Measurements from ENCODE around the gene DAAM2. TPM values are rescaled to one million over a fixed set of nuclear protein-coding genes. Genes with fewer than 3 reads are reported as not detected.

The DAAM2 gene
- polyA plus RNA-seq (0.01 TPM in 1 of 3 replicates, not detected in the others), polyA minus RNA-seq (not detected in 3 replicates)
- polyA plus RNA-seq (2011; ENCODE audit: low read depth), result not detected
- polyA plus RNA-seq (2011; cell fraction: cytosol; rRNA removed), result 0.02 TPM in 1 of 2 replicates, not detected in the other
- 0.13 TPM in 1 of 2 replicates, not detected in the other for polyA plus RNA-seq (2011; cell fraction: nucleus; rRNA removed)
- 0.04 TPM in 1 of 2 replicates, not detected in the other for polyA plus RNA-seq (2012; ENCODE audit: low replicate concordance)
- polyA minus RNA-seq (2011; cell fraction: cytosol; rRNA and poly(A)+ RNA removed), result not detected
- not detected in 2 replicates for polyA minus RNA-seq (2011; cell fraction: nucleus; rRNA and poly(A)+ RNA removed)

DNA sequence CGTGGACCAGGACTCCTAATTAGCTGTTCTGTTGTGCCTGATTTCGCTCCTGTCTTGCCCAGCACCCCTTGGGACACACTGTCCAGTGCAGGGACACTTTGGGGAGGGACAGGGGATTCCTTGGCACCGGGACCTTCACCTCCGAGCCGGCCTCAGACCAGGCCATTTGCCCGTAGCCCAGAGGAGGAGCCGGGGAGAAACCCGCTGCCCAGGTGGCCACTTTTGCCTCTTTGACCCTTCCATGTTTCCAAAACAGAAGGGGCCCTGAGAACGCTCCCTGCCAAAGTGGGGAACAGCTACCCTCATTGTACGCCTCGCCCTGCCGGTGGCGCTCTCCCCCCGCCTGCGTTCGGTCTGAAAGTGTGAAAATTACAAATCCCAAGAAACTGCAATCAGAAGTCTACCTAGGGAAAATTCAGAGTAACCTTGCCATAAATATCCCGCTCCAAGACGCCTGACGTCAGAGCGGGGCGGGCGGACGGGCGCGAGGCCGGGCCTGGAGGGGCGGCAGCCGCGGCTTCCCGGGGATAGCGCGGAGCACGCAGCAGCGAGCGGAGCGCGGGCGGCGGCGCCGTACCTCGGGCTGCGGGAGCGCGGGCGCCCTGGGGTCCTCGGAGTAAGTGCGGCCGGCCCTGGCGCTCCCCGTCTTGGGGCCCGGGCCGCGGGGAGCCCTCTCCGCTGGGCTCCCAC lies at the start of gene DAAM2:
Gene DAAM2, plus strand, starts transcription at position 527 of the 690 bp plus-strand sequence. CDS start 63,927 bp downstream, outside the sequence.
- peak within 1 kb of the TSS; percentile 72 for H3K4me2 ChIP-seq (ENCODE audit: control insufficient read depth, extremely low read depth, insufficient read depth, low read depth, low read length)
- no peak for FAIRE-seq
- H3K4me1 ChIP-seq (ENCODE audit: control insufficient read depth, extremely low read depth, insufficient read depth, low read length), result no peaks in the 10 kb centered on the region
- peak within 1 kb of the TSS; percentile 21 to 53 (median 44) for H3K4me3 ChIP-seq (ENCODE audit: control insufficient read depth in 2 of 3, extremely low read depth in 1 of 3, insufficient read depth in 2 of 3, low read depth in 1 of 3, low read length in 3 of 3)
- no peaks in the 10 kb centered on the region for H3K36me3 ChIP-seq (ENCODE audit: control insufficient read depth in 2 of 2, extremely low read depth in 1 of 2, insufficient read depth in 2 of 2, low read length in 2 of 2)
- no peak for TF ChIP-seq EZH2 (IDR thresholded peaks at IDR 0.05; ENCODE audit: low read length)
- TF ChIP-seq, protein P1, sequence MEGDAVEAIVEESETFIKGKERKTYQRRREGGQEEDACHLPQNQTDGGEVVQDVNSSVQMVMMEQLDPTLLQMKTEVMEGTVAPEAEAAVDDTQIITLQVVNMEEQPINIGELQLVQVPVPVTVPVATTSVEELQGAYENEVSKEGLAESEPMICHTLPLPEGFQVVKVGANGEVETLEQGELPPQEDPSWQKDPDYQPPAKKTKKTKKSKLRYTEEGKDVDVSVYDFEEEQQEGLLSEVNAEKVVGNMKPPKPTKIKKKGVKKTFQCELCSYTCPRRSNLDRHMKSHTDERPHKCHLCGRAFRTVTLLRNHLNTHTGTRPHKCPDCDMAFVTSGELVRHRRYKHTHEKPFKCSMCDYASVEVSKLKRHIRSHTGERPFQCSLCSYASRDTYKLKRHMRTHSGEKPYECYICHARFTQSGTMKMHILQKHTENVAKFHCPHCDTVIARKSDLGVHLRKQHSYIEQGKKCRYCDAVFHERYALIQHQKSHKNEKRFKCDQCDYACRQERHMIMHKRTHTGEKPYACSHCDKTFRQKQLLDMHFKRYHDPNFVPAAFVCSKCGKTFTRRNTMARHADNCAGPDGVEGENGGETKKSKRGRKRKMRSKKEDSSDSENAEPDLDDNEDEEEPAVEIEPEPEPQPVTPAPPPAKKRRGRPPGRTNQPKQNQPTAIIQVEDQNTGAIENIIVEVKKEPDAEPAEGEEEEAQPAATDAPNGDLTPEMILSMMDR (optimal IDR thresholded peaks at IDR 0.05 in 1 of 3, IDR thresholded peaks at IDR 0.05 in 1 of 3, conservative IDR thresholded peaks at IDR 0.05 in 1 of 3; ENCODE audit: extremely low read depth in 1 of 3, insufficient read depth in 2 of 3, low read length in 3 of 3), result peak in 1 of 3 experiments; percentile 31
- H3K9me3 ChIP-seq (ENCODE audit: control insufficient read depth, low read depth, low read length), result no peaks in the 10 kb centered on the region
- H3K27ac ChIP-seq (ENCODE audit: control insufficient read depth, insufficient read depth, low read length), result no peak within 1 kb of the TSS
- peaks cover 32% of the 10 kb centered on the region for H3K27me3 ChIP-seq (ENCODE audit: control insufficient read depth, extremely low read depth, insufficient read depth, low read length)
- no peaks in the 10 kb centered on the region for H3K9me1 ChIP-seq (ENCODE audit: control insufficient read depth, extremely low read depth, insufficient read depth, low read length)
- no peaks in the 10 kb centered on the region for H4K20me1 ChIP-seq (ENCODE audit: control insufficient read depth, extremely low read depth, insufficient read depth, low read length)
- dilution Hi-C loops (cut with MboI; ENCODE audit: extremely low pct_ligation_motif_present, low sequenced_read_pairs), result no loop called here
- DNase-seq (ENCODE audit: low read depth, low spot score), result no peak
- H3K79me2 ChIP-seq (ENCODE audit: control insufficient read depth, insufficient read depth, low read length), result no peaks in the 10 kb centered on the region
- peak within 1 kb of the TSS; percentile 22 for H2AFZ ChIP-seq (ENCODE audit: control insufficient read depth, low read length)
- no peak within 1 kb of the TSS for H3K9ac ChIP-seq (ENCODE audit: control insufficient read depth, extremely low read depth, insufficient read depth, low read length)

GRCh38 chr6:39746795-39747194 lies 45.4 kb upstream of the DAAM2 start:
- H3K4me3 ChIP-seq (ENCODE audit: control insufficient read depth in 2 of 3, extremely low read depth in 1 of 3, insufficient read depth in 2 of 3, low read depth in 1 of 3, low read length in 3 of 3), result no peak overlapping the region
- H3K27me3 ChIP-seq (ENCODE audit: control insufficient read depth, extremely low read depth, insufficient read depth, low read length), result no peaks in the 10 kb centered on the region
- no peaks in the 10 kb centered on the region for H3K9me3 ChIP-seq (ENCODE audit: control insufficient read depth, low read depth, low read length)
- H3K36me3 ChIP-seq (ENCODE audit: control insufficient read depth in 2 of 2, extremely low read depth in 1 of 2, insufficient read depth in 2 of 2, low read length in 2 of 2), result no peaks in the 10 kb centered on the region
- H3K4me2 ChIP-seq (ENCODE audit: control insufficient read depth, extremely low read depth, insufficient read depth, low read depth, low read length), result no peak overlapping the region
- no peak overlapping the region for H3K9ac ChIP-seq (ENCODE audit: control insufficient read depth, extremely low read depth, insufficient read depth, low read length)
- FAIRE-seq (no peak), DNase-seq (ENCODE audit: low read depth, low spot score) (no peak)
- H3K4me1 ChIP-seq (ENCODE audit: control insufficient read depth, extremely low read depth, insufficient read depth, low read length), result no peaks in the 10 kb centered on the region
- H3K27ac ChIP-seq (ENCODE audit: control insufficient read depth, insufficient read depth, low read length), result no peak overlapping the region
- dilution Hi-C loops (cut with MboI; ENCODE audit: extremely low pct_ligation_motif_present, low sequenced_read_pairs), result no loop called here
- no peaks in the 10 kb centered on the region for H3K9me1 ChIP-seq (ENCODE audit: control insufficient read depth, extremely low read depth, insufficient read depth, low read length)
- no peaks in the 10 kb centered on the region for H3K79me2 ChIP-seq (ENCODE audit: control insufficient read depth, insufficient read depth, low read length)
- no peak overlapping the region for H2AFZ ChIP-seq (ENCODE audit: control insufficient read depth, low read length)
- TF ChIP-seq, protein P1 (optimal IDR thresholded peaks at IDR 0.05 in 1 of 3, IDR thresholded peaks at IDR 0.05 in 1 of 3, conservative IDR thresholded peaks at IDR 0.05 in 1 of 3; ENCODE audit: extremely low read depth in 1 of 3, insufficient read depth in 2 of 3, low read length in 3 of 3), result no peak
- no peak for TF ChIP-seq EZH2 (IDR thresholded peaks at IDR 0.05; ENCODE audit: low read length)
- no peaks in the 10 kb centered on the region for H4K20me1 ChIP-seq (ENCODE audit: control insufficient read depth, extremely low read depth, insufficient read depth, low read length)
